Measurements from ENCODE around the gene DNAL4. TPM values are rescaled to one million over a fixed set of nuclear protein-coding genes. Genes with fewer than 3 reads are reported as not detected.

DNAL4 gene
- total RNA-seq, 6 donors from 2014 or later, result 14.7 to 23.7 (median 20.2) TPM

DNA sequence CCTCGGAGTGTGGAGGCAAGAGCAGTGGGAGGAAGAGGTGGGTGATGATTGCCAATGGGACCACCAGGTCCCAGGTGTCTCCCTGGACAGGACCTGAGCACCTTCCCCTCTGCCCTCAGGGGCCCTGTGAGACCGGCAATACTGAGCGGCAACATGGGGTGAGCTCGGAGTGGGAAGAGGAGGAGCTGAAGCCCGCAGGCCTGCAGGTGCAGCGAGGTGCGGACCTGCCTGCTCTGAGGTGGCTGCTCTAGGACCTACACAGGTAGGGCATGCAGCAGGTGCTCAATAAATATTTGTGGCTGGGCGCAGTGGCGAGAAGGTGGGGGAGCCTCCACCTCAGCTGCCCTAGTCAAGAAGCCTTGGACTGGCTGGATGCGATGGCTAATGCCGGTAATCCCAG lies 25.9 kb downstream of the DNAL4 start:
- Histone ChIP-seq H3K9me3 (no peaks in the 10 kb centered on the region), H3K36me3 (no peaks in the 10 kb centered on the region), H3K27ac (no peak overlapping the region), H3K27me3 (no peaks in the 10 kb centered on the region), H3K4me1 (peaks cover 0 to 10% (median 0%) of the 10 kb centered on the region in 4 donors), H3K4me3 (no peak overlapping the region)
- DNase-seq (no peak), ATAC-seq (ENCODE audit: low FRiP score in 2 of 2) (no peak)
- TF ChIP-seq POLR2A (IDR thresholded peaks at IDR 0.05), result no peak
- TF ChIP-seq, protein P1, sequence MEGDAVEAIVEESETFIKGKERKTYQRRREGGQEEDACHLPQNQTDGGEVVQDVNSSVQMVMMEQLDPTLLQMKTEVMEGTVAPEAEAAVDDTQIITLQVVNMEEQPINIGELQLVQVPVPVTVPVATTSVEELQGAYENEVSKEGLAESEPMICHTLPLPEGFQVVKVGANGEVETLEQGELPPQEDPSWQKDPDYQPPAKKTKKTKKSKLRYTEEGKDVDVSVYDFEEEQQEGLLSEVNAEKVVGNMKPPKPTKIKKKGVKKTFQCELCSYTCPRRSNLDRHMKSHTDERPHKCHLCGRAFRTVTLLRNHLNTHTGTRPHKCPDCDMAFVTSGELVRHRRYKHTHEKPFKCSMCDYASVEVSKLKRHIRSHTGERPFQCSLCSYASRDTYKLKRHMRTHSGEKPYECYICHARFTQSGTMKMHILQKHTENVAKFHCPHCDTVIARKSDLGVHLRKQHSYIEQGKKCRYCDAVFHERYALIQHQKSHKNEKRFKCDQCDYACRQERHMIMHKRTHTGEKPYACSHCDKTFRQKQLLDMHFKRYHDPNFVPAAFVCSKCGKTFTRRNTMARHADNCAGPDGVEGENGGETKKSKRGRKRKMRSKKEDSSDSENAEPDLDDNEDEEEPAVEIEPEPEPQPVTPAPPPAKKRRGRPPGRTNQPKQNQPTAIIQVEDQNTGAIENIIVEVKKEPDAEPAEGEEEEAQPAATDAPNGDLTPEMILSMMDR (IDR thresholded peaks at IDR 0.05), result no peak
- TF ChIP-seq POLR2AphosphoS5 (IDR thresholded peaks at IDR 0.05), result no peak
- no peak for TF ChIP-seq EP300 (IDR thresholded peaks at IDR 0.05)
- 93 to 97% methylated on average over 10 to 11 of the region's 11 CpGs for WGBS, 2 donors

DNA sequence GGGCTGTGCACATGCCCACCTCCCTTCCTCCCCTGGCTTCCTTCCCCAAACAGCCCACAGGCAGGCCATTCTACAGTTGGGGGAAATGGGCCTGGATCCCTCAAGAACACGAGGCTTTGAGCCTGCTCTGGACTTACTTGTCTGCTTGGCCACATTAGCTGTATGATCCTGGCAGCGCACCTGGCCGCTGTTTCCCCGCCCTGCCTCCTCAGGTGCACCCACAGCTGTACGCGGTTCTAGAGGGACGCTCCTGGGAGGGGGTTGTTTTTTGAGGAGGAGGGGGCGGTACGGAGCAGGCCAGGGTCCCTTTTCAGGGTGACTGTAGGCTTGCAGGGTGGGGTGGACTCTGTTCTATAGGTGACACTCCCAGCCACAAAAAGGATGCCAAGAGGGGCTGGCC lies 26.6 kb downstream of the DNAL4 start:
- peaks cover 0 to 4% (median 0%) of the 10 kb centered on the region in 4 donors for H3K27me3 ChIP-seq
- WGBS, 2 donors, result 83% methylated on average over 6 to 9 of the region's 9 CpGs
- no peak overlapping the region for H3K27ac ChIP-seq
- TF ChIP-seq POLR2A (IDR thresholded peaks at IDR 0.05) (no peak), EP300 (IDR thresholded peaks at IDR 0.05) (no peak), POLR2AphosphoS5 (IDR thresholded peaks at IDR 0.05) (no peak)
- TF ChIP-seq, protein P1 (IDR thresholded peaks at IDR 0.05), result no peak
- H3K4me3 ChIP-seq, result no peak overlapping the region
- DNase-seq, result no peak
- no peaks in the 10 kb centered on the region for H3K36me3 ChIP-seq
- no peak for ATAC-seq (ENCODE audit: low FRiP score in 2 of 2)
- peaks cover 0 to 10% (median 0%) of the 10 kb centered on the region in 4 donors for H3K4me1 ChIP-seq
- H3K9me3 ChIP-seq, result no peaks in the 10 kb centered on the region

DNA sequence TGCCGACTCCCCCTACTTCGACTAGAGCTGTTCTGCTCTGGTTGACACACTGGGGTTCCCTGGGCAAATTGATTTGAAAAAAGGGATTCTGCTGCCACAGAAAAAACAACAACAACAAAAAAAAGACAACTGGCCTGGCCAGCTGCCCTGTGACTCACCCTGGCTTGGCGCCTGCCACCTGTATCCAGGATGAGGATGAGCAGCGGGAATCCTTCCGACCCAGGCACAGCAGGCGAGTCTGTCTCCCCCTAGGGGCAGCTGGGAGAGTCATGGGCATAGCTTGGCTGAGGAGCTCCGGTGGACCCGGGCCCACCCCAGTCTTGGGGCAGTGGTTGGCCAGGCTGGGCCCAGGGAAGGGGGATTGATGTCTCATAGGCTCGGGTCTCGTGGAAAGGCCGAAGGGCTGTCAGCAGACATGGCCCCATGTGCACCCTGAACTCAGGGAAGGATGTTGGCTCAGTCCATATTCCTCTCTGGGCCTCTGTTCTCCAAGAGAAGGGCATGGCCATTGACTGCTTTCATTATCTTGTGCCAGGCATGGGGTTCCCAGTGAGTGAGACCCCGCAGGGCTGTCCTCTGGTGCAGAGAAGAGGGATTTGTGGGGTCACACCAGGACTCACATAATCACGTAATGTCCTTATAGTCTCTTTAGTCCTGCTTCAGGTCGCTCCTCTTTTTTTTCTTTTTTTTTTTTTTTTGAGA lies 27.7 kb downstream of the DNAL4 start:
- peaks cover 0 to 10% (median 0%) of the 10 kb centered on the region in 4 donors for H3K4me1 ChIP-seq
- peak in 1 of 2 donors; percentile 48 for ATAC-seq (ENCODE audit: low FRiP score in 2 of 2)
- DNase-seq, result peak in 1 of 2 donors; percentile 44

DNA sequence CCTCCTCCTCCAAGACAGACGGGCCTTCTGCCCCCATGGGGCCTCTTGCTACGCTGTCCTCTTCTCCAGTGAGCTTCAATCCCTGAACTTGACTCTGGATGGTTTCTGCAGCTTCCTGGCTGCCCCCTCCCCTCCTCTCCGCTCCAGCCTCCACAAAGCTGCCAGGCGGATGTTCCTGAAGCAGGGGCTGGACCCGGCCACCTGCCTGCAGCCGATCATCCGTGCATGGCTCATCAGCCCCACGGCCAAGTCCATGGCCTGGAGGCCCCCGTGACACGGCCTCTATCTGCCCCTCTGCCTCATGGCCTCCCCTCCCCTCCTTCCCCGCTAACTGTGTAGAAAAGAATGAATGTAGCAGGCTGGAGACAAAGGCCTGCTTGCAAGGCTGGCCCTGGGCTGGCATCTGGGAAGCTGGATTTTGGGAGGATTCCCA lies 31.4 kb downstream of the DNAL4 start:
- Histone ChIP-seq H3K9me3 (no peaks in the 10 kb centered on the region), H3K27ac (no peak overlapping the region), H3K36me3 (no peaks in the 10 kb centered on the region), H3K27me3 (peaks cover 0 to 5% (median 0%) of the 10 kb centered on the region in 4 donors), H3K4me1 (peaks cover 0 to 5% (median under 1%) of the 10 kb centered on the region in 4 donors), H3K4me3 (no peak overlapping the region)
- no peak for DNase-seq
- 55 to 77% methylated on average over 10 to 11 of the region's 11 CpGs for WGBS, 2 donors
- ATAC-seq (ENCODE audit: low FRiP score in 2 of 2), result no peak
- TF ChIP-seq POLR2A (IDR thresholded peaks at IDR 0.05) (no peak), EP300 (IDR thresholded peaks at IDR 0.05) (no peak), POLR2AphosphoS5 (IDR thresholded peaks at IDR 0.05) (no peak)
- TF ChIP-seq, protein P1 (IDR thresholded peaks at IDR 0.05), result no peak

More for the DNA sequence above, 27.7 kb downstream of the DNAL4 start:
- TF ChIP-seq POLR2AphosphoS5 (IDR thresholded peaks at IDR 0.05) (no peak), POLR2A (IDR thresholded peaks at IDR 0.05) (no peak), EP300 (IDR thresholded peaks at IDR 0.05) (no peak)
- TF ChIP-seq, protein P1 (IDR thresholded peaks at IDR 0.05), result peak; percentile 50 to 63 (median 60)
- no peak overlapping the region for H3K4me3 ChIP-seq
- peaks cover 0 to 5% (median 0%) of the 10 kb centered on the region in 4 donors for H3K27me3 ChIP-seq
- WGBS, 2 donors, result 43 to 50% methylated on average over 11 to 14 of the region's 14 CpGs
- no peak overlapping the region for H3K27ac ChIP-seq
- H3K9me3 ChIP-seq, result no peaks in the 10 kb centered on the region
- no peaks in the 10 kb centered on the region for H3K36me3 ChIP-seq
